Measurements from ENCODE around the gene GRIPAP1. TPM values are rescaled to one million over a fixed set of nuclear protein-coding genes. Genes with fewer than 3 reads are reported as not detected.

Gene GRIPAP1
- 10 to 100 TPM; 81.8 to 82.7 TPM for total RNA-seq

GRCh38 chrX:49002091-49002935 lies at the start of gene GRIPAP1:
Gene GRIPAP1, minus strand, starts transcription at chrX:49002264. Its CDS starts 35 bp downstream, at chrX:49002229.
- DNase-seq = peak; percentile 83
- peak; percentile 81 for ATAC-seq
- Mint-ChIP-seq H3K9me3 (ENCODE audit: insufficient read depth) (no peaks in the 10 kb centered on the region), H3K27me3 (ENCODE audit: low read depth) (no peaks in the 10 kb centered on the region), H3K4me1 (ENCODE audit: low read depth) (peaks cover 30% of the 10 kb centered on the region), H3K27ac (peak within 1 kb of the TSS; percentile 97), H3K36me3 (ENCODE audit: low read depth) (peaks cover 33% of the 10 kb centered on the region), H3K4me3 (peak within 1 kb of the TSS; percentile 94)
- POLR2A ChIA-PET = interaction anchor here (0.6 to 1.9 kb wide), 14 partner anchors 9 to 189 kb away, joined by 3 to 10 read pairs (median 3); partner anchors contain the start of genes TFE3 and WDR45
- CTCF ChIA-PET = interaction anchor here (1.3 kb wide), 1 partner anchor 42 kb away, joined by 5 read pairs; no protein-coding TSS in a partner anchor

- H3K4me1 Mint-ChIP-seq (ENCODE audit: low read depth) = peaks cover 35% of the 10 kb centered on the region
- H3K27me3 Mint-ChIP-seq (ENCODE audit: low read depth) = no peaks in the 10 kb centered on the region
- H3K27ac Mint-ChIP-seq = peak overlapping the region; percentile 87
- ATAC-seq = no peak
- no peaks in the 10 kb centered on the region for H3K9me3 Mint-ChIP-seq (ENCODE audit: insufficient read depth)
- H3K36me3 Mint-ChIP-seq (ENCODE audit: low read depth) = peaks cover 8% of the 10 kb centered on the region
- ChIA-PET CTCF (interaction anchor here (1.0 to 2.0 kb wide), 9 partner anchors 9 to 396 kb away, joined by 3 to 9 read pairs (median 4); partner anchors contain the start of genes GRIPAP1 and KCND1), POLR2A (interaction anchor here (1.6 kb wide), 1 partner anchor 84 kb away, joined by 4 read pairs; no protein-coding TSS in a partner anchor)
- peak overlapping the region; percentile 87 for H3K4me3 Mint-ChIP-seq
- no peak for DNase-seq
Measured at GRCh38 chrX:49043987-49044281, 41.9 kb upstream of the GRIPAP1 start.

GRCh38 chrX:49043220-49043986 lies 41.3 kb upstream of the GRIPAP1 start, which contains the start of gene TFE3:
Gene TFE3, minus strand, starts transcription at chrX:49043357. Its CDS starts 131 bp downstream, at chrX:49043226.
- peak within 1 kb of the TSS; percentile 87 for H3K27ac Mint-ChIP-seq
- DNase-seq = peak; percentile 97
- peak within 1 kb of the TSS; percentile 87 for H3K4me3 Mint-ChIP-seq
- peaks cover 36% of the 10 kb centered on the region for H3K4me1 Mint-ChIP-seq (ENCODE audit: low read depth)
- ChIA-PET POLR2A (interaction anchor here (0.6 to 3.2 kb wide), 5 partner anchors 41 to 124 kb away, joined by 3 to 10 read pairs (median 3); partner anchors contain the start of gene GRIPAP1), CTCF (interaction anchor here (1.0 to 2.0 kb wide), 10 partner anchors 10 to 395 kb away, joined by 3 to 9 read pairs (median 4); partner anchors contain the start of genes GRIPAP1 and KCND1)
- H3K9me3 Mint-ChIP-seq (ENCODE audit: insufficient read depth) = no peaks in the 10 kb centered on the region
- no peaks in the 10 kb centered on the region for H3K27me3 Mint-ChIP-seq (ENCODE audit: low read depth)
- peaks cover 13% of the 10 kb centered on the region for H3K36me3 Mint-ChIP-seq (ENCODE audit: low read depth)
- ATAC-seq = peak; percentile 93

- POLR2A ChIA-PET = interaction anchor here (0.6 to 3.2 kb wide), 6 partner anchors 40 to 123 kb away, joined by 3 to 10 read pairs (median 3); partner anchors contain the start of gene GRIPAP1
Measured at GRCh38 chrX:49042581-49043219, 40.6 kb upstream of the GRIPAP1 start.

GRCh38 chrX:49041744-49042580 lies 39.9 kb upstream of the GRIPAP1 start:
- ATAC-seq (no peak), DNase-seq (peak; percentile 25)
- CTCF ChIA-PET = interaction anchor here (0.8 to 1.4 kb wide), 2 partner anchors 69 to 84 kb away, joined by 4 to 6 read pairs; partner anchors contain the start of gene OTUD5
- Mint-ChIP-seq H3K36me3 (ENCODE audit: low read depth) (peaks cover 18% of the 10 kb centered on the region), H3K9me3 (ENCODE audit: insufficient read depth) (no peaks in the 10 kb centered on the region), H3K4me1 (ENCODE audit: low read depth) (peaks cover 36% of the 10 kb centered on the region), H3K27me3 (ENCODE audit: low read depth) (no peaks in the 10 kb centered on the region), H3K4me3 (peak overlapping the region; percentile 87), H3K27ac (peak overlapping the region; percentile 87)
- POLR2A ChIA-PET = interaction anchor here (0.8 to 3.2 kb wide), 3 partner anchors 39 to 101 kb away, joined by 3 to 10 read pairs (median 3); partner anchors contain the start of genes GRIPAP1 and OTUD5

More at GRCh38 chrX:49042581-49043219, 40.6 kb upstream of the GRIPAP1 start:
- Mint-ChIP-seq H3K27me3 (ENCODE audit: low read depth) (no peaks in the 10 kb centered on the region), H3K4me3 (peak overlapping the region; percentile 87), H3K9me3 (ENCODE audit: insufficient read depth) (no peaks in the 10 kb centered on the region), H3K27ac (peak overlapping the region; percentile 87), H3K4me1 (ENCODE audit: low read depth) (peaks cover 36% of the 10 kb centered on the region), H3K36me3 (ENCODE audit: low read depth) (peaks cover 16% of the 10 kb centered on the region)
- ATAC-seq = peak; percentile 12
- CTCF ChIA-PET = interaction anchor here (1.0 to 2.0 kb wide), 4 partner anchors 71 to 121 kb away, joined by 3 to 9 read pairs (median 6); partner anchors contain the start of genes KCND1 and OTUD5
- DNase-seq = no peak

GRCh38 chrX:49040376-49040955 lies 38.4 kb upstream of the GRIPAP1 start:
- peaks cover 36% of the 10 kb centered on the region for H3K4me1 Mint-ChIP-seq (ENCODE audit: low read depth)
- ChIA-PET POLR2A (interaction anchor here (1.1 to 3.2 kb wide), 3 partner anchors 38 to 84 kb away, joined by 3 to 10 read pairs (median 3); partner anchors contain the start of genes GRIPAP1, OTUD5 and WDR45), CTCF (interaction anchor here (0.9 to 1.0 kb wide), 2 partner anchors 100 to 148 kb away, joined by 3 to 4 read pairs; no protein-coding TSS in a partner anchor)
- H3K27ac Mint-ChIP-seq = peak overlapping the region; percentile 81
- H3K4me3 Mint-ChIP-seq = peak overlapping the region; percentile 31
- no peak for DNase-seq
- H3K27me3 Mint-ChIP-seq (ENCODE audit: low read depth) = no peaks in the 10 kb centered on the region
- H3K36me3 Mint-ChIP-seq (ENCODE audit: low read depth) = peaks cover 18% of the 10 kb centered on the region
- no peaks in the 10 kb centered on the region for H3K9me3 Mint-ChIP-seq (ENCODE audit: insufficient read depth)
- no peak for ATAC-seq

GRCh38 chrX:49039598-49040375 lies 37.7 kb upstream of the GRIPAP1 start:
- Mint-ChIP-seq H3K4me3 (peak overlapping the region; percentile 31), H3K4me1 (ENCODE audit: low read depth) (peaks cover 36% of the 10 kb centered on the region), H3K36me3 (ENCODE audit: low read depth) (peaks cover 18% of the 10 kb centered on the region), H3K27me3 (ENCODE audit: low read depth) (no peaks in the 10 kb centered on the region), H3K9me3 (ENCODE audit: insufficient read depth) (no peaks in the 10 kb centered on the region), H3K27ac (peak overlapping the region; percentile 81)
- ATAC-seq (no peak), DNase-seq (peak; percentile 45)
- POLR2A ChIA-PET = interaction anchor here (1.1 kb wide), 1 partner anchor 40 kb away, joined by 3 read pairs; the partner anchor contains the start of gene WDR45
- CTCF ChIA-PET = interaction anchor here (0.9 to 1.0 kb wide), 2 partner anchors 100 to 148 kb away, joined by 3 to 4 read pairs; no protein-coding TSS in a partner anchor

- H3K4me3 Mint-ChIP-seq = no peak overlapping the region
- ATAC-seq (no peak), DNase-seq (no peak)
- POLR2A ChIA-PET = interaction anchor here (0.5 kb wide), 1 partner anchor 19 kb away, joined by 3 read pairs; no protein-coding TSS in a partner anchor
- no peaks in the 10 kb centered on the region for H3K27me3 Mint-ChIP-seq (ENCODE audit: low read depth)
- CTCF ChIA-PET = no interaction called here
- H3K36me3 Mint-ChIP-seq (ENCODE audit: low read depth) = peaks cover 25% of the 10 kb centered on the region
- no peaks in the 10 kb centered on the region for H3K9me3 Mint-ChIP-seq (ENCODE audit: insufficient read depth)
- H3K27ac Mint-ChIP-seq = no peak overlapping the region
- peaks cover 28% of the 10 kb centered on the region for H3K4me1 Mint-ChIP-seq (ENCODE audit: low read depth)
Measured at GRCh38 chrX:49037883-49038475, 35.9 kb upstream of the GRIPAP1 start.

GRCh38 chrX:49030283-49030682 lies 28.2 kb upstream of the GRIPAP1 start:
- Mint-ChIP-seq H3K36me3 (ENCODE audit: low read depth) (peaks cover 14% of the 10 kb centered on the region), H3K4me3 (no peak overlapping the region), H3K27ac (no peak overlapping the region), H3K9me3 (ENCODE audit: insufficient read depth) (no peaks in the 10 kb centered on the region), H3K27me3 (ENCODE audit: low read depth) (no peaks in the 10 kb centered on the region), H3K4me1 (ENCODE audit: low read depth) (no peaks in the 10 kb centered on the region)
- CTCF ChIA-PET = no interaction called here
- no peak for DNase-seq
- no peak for ATAC-seq
- POLR2A ChIA-PET = no interaction called here
